ENCODE data around the gene CENPVL2. TPM values are rescaled to one million over a fixed set of nuclear protein-coding genes. Genes with fewer than 3 reads are reported as not detected.
"Not testable (repeated sequence)": the region's sequence is repeated elsewhere in the genome, so short reads cannot be mapped to it uniquely, and the experiment has no call there.

CENPVL2 gene
- total RNA-seq, 4 donors from 2014 or later = not detected

GRCh38 chrX:51665981-51666380 is 16.6 kb downstream of the CENPVL2 start:
- TF ChIP-seq CTCF (IDR thresholded peaks at IDR 0.05) (no peak), POLR2A (IDR thresholded peaks at IDR 0.05) (no peak), EP300 (IDR thresholded peaks at IDR 0.05) (no peak), POLR2AphosphoS5 (IDR thresholded peaks at IDR 0.05) (no peak)
- whole genome bisulfite sequencing = 50% methylated on average over 5 of the region's 5 CpGs
- H3K4me3 ChIP-seq = no peak overlapping the region
- H3K27ac ChIP-seq = no peak overlapping the region
- H3K9me3 ChIP-seq = no peaks in the 10 kb centered on the region
- no peaks in the 10 kb centered on the region for H3K4me1 ChIP-seq
- H3K36me3 ChIP-seq = no peaks in the 10 kb centered on the region
- no peaks in the 10 kb centered on the region for H3K27me3 ChIP-seq
- no peak for DNase-seq (ENCODE audit: low spot score in 2 of 2)

GRCh38 chrX:51643377-51643776 is 39.3 kb downstream of the CENPVL2 start:
- no peak overlapping the region for H3K27ac ChIP-seq
- no peak overlapping the region for H3K4me3 ChIP-seq
- H3K36me3 ChIP-seq = no peaks in the 10 kb centered on the region
- no peaks in the 10 kb centered on the region for H3K9me3 ChIP-seq
- TF ChIP-seq CTCF (IDR thresholded peaks at IDR 0.05) (no peak), POLR2A (IDR thresholded peaks at IDR 0.05) (no peak), EP300 (IDR thresholded peaks at IDR 0.05) (no peak), POLR2AphosphoS5 (IDR thresholded peaks at IDR 0.05) (no peak)
- peaks cover 3% of the 10 kb centered on the region for H3K27me3 ChIP-seq
- no peak for DNase-seq (ENCODE audit: low spot score in 2 of 2)
- 61% methylated on average over 2 of the region's 2 CpGs for WGBS
- H3K4me1 ChIP-seq = no peaks in the 10 kb centered on the region

GRCh38 chrX:51641421-51642021 is 41.1 kb downstream of the CENPVL2 start:
- WGBS = 42% methylated on average over 19 of the region's 19 CpGs
- Histone ChIP-seq H3K4me1 (no peaks in the 10 kb centered on the region), H3K9me3 (no peaks in the 10 kb centered on the region), H3K4me3 (no peak overlapping the region), H3K27ac (no peak overlapping the region), H3K36me3 (no peaks in the 10 kb centered on the region), H3K27me3 (peaks cover 3% of the 10 kb centered on the region)
- TF ChIP-seq POLR2A (IDR thresholded peaks at IDR 0.05) (no peak), POLR2AphosphoS5 (IDR thresholded peaks at IDR 0.05) (no peak), CTCF (IDR thresholded peaks at IDR 0.05) (no peak), EP300 (IDR thresholded peaks at IDR 0.05) (no peak)
- no peak for DNase-seq (ENCODE audit: low spot score in 2 of 2)

- H3K4me1 ChIP-seq; DNase-seq (ENCODE audit: low spot score in 2 of 2); H3K9me3 ChIP-seq; H3K4me3 ChIP-seq; H3K36me3 ChIP-seq; H3K27me3 ChIP-seq; H3K27ac ChIP-seq: not testable (repeated sequence)
- WGBS = 80% methylated on average over 7 of the region's 7 CpGs
Observed at GRCh38 chrX:51636511-51636910, 46.1 kb downstream of the CENPVL2 start.

Other genes with a start within 250 kb of the CENPVL2 start
- 1 to 10 TPM in 2 of 4 donors, under 1 TPM in 2; 0.40 to 2.4 (median 1.6) TPM for gene NUDT11, start 186.2 kb downstream of the CENPVL2 start, total RNA-seq
- gene CENPVL3, start 63.9 kb downstream of the CENPVL2 start, total RNA-seq = not detected
- not detected for gene CENPVL1, start 27.7 kb upstream of the CENPVL2 start, total RNA-seq
- 1 to 10 TPM; 1.2 to 2.8 (median 1.8) TPM for gene GSPT2, start 60.6 kb upstream of the CENPVL2 start, total RNA-seq
- 10 to 100 TPM; 35.0 to 44.1 (median 39.1) TPM for gene MAGED1, start 210.8 kb upstream of the CENPVL2 start, total RNA-seq

All from suprapubic skin (tissue), 4 donors.